ENCODE measurements around the gene ASB18. TPM values are rescaled to one million over a fixed set of nuclear protein-coding genes. Genes with fewer than 3 reads are reported as not detected.

Gene ASB18
- total and polyA plus RNA-seq, 2 of the 8 experiments (the other 6 are each of a cell fraction or from before 2014, with no cell fraction given), result not detected

DNA sequence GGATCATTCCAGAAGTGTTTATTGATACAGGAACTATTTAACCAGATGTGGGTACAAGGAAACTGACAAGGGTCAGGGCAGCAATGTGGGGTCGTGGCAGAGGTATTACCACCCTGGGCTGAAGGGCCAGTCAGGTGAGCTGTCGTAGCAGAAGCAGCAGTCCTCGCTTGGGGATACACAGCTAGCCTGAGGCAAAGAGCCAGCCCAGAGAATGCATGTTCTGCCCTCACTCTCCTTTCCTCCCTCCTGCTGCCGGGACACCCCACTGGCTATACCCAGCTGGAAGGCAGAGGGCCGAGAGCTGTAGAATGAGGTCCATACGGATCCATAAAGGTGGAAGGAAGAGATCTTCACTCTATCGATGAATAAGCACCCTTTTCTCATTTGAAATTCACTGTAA, 63.8 kb downstream of the ASB18 start:
- no peak overlapping the region for H3K9ac ChIP-seq (replicated peaks in 1 of 4; ENCODE audit: extremely low read depth in 1 of 4, low read depth in 3 of 4, low read length in 3 of 4)
- H3K23ac ChIP-seq (ENCODE audit: insufficient read length), result no peak overlapping the region
- H3K36me3 ChIP-seq (ENCODE audit: control insufficient read depth in 2 of 4, insufficient read depth in 4 of 4, low read length in 3 of 4), result no peaks in the 10 kb centered on the region
- H3K79me1 ChIP-seq (ENCODE audit: low read depth, low read length), result no peaks in the 10 kb centered on the region
- H2BK20ac ChIP-seq (ENCODE audit: low read length), result no peak overlapping the region
- H2BK12ac ChIP-seq (ENCODE audit: low read depth, low read length), result no peak overlapping the region
- H3K4me3 ChIP-seq (ENCODE audit: extremely low read depth in 1 of 4, insufficient read depth in 2 of 4, low read depth in 3 of 4, low read length in 4 of 4), result no peak overlapping the region
- H2BK120ac ChIP-seq (replicated peaks; ENCODE audit: low read depth, low read length), result no peak overlapping the region
- H3K23me2 ChIP-seq (ENCODE audit: low read depth, low read length), result no peaks in the 10 kb centered on the region
- FAIRE-seq, result no peak
- no peak overlapping the region for H2AK5ac ChIP-seq (ENCODE audit: low read depth, low read length)
- no peak overlapping the region for H2BK5ac ChIP-seq (ENCODE audit: low read depth, low read length)
- no peaks in the 10 kb centered on the region; a peak in 1 of 7 replicates for H3K27me3 ChIP-seq (replicated peaks in 1 of 4; ENCODE audit: control insufficient read depth in 3 of 4, extremely low read depth in 1 of 4, insufficient read depth in 3 of 4, low read length in 3 of 4)
- H4K5ac ChIP-seq (ENCODE audit: insufficient read length, low read depth, low read length), result no peak overlapping the region
- H3K9me3 ChIP-seq (ENCODE audit: insufficient read depth in 2 of 2, low read depth in 1 of 2, low read length in 1 of 2), result no peaks in the 10 kb centered on the region
- no peak overlapping the region for H2BK15ac ChIP-seq (ENCODE audit: low read length)
- H4K20me1 ChIP-seq (replicated peaks in 1 of 2; ENCODE audit: control insufficient read depth in 1 of 2, insufficient read depth in 2 of 2, low read length in 2 of 2), result no peaks in the 10 kb centered on the region
- H4K8ac ChIP-seq (ENCODE audit: extremely low read depth, insufficient read depth, low read length), result no peak overlapping the region
- no peak overlapping the region for H4K91ac ChIP-seq (replicated peaks; ENCODE audit: insufficient read length, low read length)
- H3K27ac ChIP-seq (ENCODE audit: low read depth, low read length), result no peak overlapping the region
- no peak overlapping the region for H3K18ac ChIP-seq (ENCODE audit: extremely low read depth, low read length)
- no peaks in the 10 kb centered on the region for H3K79me2 ChIP-seq (ENCODE audit: control insufficient read depth in 1 of 2, insufficient read depth in 2 of 2, low read length in 2 of 2)
- ChIA-PET POLR2A (ENCODE audit: partially characterized antibody) (interaction anchor here (0.6 kb wide), 1 partner anchor 9 kb away, joined by 3 read pairs; no protein-coding TSS in a partner anchor), CTCF (ENCODE audit: partially characterized antibody) (interaction anchor here (0.6 to 1.5 kb wide), 6 partner anchors 9 to 827 kb away, joined by 3 to 10 read pairs (median 3); no protein-coding TSS in a partner anchor)
- H3K4ac ChIP-seq (replicated peaks; ENCODE audit: insufficient read length, low read depth, low read length), result no peak overlapping the region
- H3K4me2 ChIP-seq (ENCODE audit: insufficient read depth in 1 of 2, low read depth in 2 of 2, low read length in 2 of 2), result no peak overlapping the region
- H3K4me1 ChIP-seq (replicated peaks in 1 of 4; ENCODE audit: control insufficient read depth in 3 of 4, insufficient read depth in 4 of 4, low read length in 3 of 4), result peaks cover 0 to 4% (median 0%) of the 10 kb centered on the region in 4 experiments; a peak in 1 of 7 replicates
- WGBS, 2 experiments (ENCODE audit: extremely low coverage in 1 of 2, insufficient coverage in 1 of 2, insufficient read length in 1 of 2, insufficient replicate concordance in 2 of 2, low coverage in 1 of 2, low lambda C conversion rate in 2 of 2, missing lambda C conversion rate in 1 of 2), result 86% methylated on average over 7 of the region's 7 CpGs; no CpG with 5 or more reads in 1 of the 2 experiments
- no peak overlapping the region for H3K56ac ChIP-seq (replicated peaks; ENCODE audit: insufficient read length, low read depth, low read length)
- DNase-seq (ENCODE audit: low read depth in 1 of 2, low spot score in 2 of 2), result no peak
- no peak overlapping the region; the same call in 1 of the 2 replicates for H2AFZ ChIP-seq (ENCODE audit: low read length)
- H3K14ac ChIP-seq (ENCODE audit: insufficient read length), result no peak overlapping the region
- no peak for TF ChIP-seq TEAD4 (IDR thresholded peaks at IDR 0.05; ENCODE audit: low read depth, low read length)
- no peak for TF ChIP-seq JUN (IDR thresholded peaks at IDR 0.05; ENCODE audit: low read depth, low read length)
- no peak for TF ChIP-seq RXRA (IDR thresholded peaks at IDR 0.05; ENCODE audit: insufficient read depth, low read depth, low read length)
- no peak for TF ChIP-seq TAF1 (IDR thresholded peaks at IDR 0.05; ENCODE audit: low read depth, low read length)
- no peak for TF ChIP-seq BRCA1 (IDR thresholded peaks at IDR 0.05; ENCODE audit: low read depth, low read length)
- TF ChIP-seq POU5F1 (IDR thresholded peaks at IDR 0.05; ENCODE audit: low read depth, low read length), result no peak
- no peak for TF ChIP-seq SRF (IDR thresholded peaks at IDR 0.05; ENCODE audit: low read depth, low read length)
- TF ChIP-seq HDAC2 (IDR thresholded peaks at IDR 0.05; ENCODE audit: borderline replicate concordance in 1 of 2, low read depth in 2 of 2, low read length in 2 of 2), result no peak
- TF ChIP-seq SIRT6 (IDR thresholded peaks at IDR 0.05; ENCODE audit: low read length), result no peak
- TF ChIP-seq EZH2 (IDR thresholded peaks at IDR 0.05; ENCODE audit: low read depth, low read length, severe bottlenecking), result no peak
- TF ChIP-seq EP300 (IDR thresholded peaks at IDR 0.05; ENCODE audit: borderline replicate concordance in 1 of 2, low read depth in 2 of 2, low read length in 2 of 2), result no peak
- no peak for TF ChIP-seq POLR2A (IDR thresholded peaks at IDR 0.05; ENCODE audit: control extremely low read depth in 1 of 2, low read depth in 2 of 2, low read length in 2 of 2)
- no peak for TF ChIP-seq ATF2 (IDR thresholded peaks at IDR 0.05; ENCODE audit: low read length)

All from H1 (cell line).